OCI-LY1 (cell line): ENCODE data around the gene INAVA.

Experiments used
- H2AFZ ChIP-seq: fragments of 200-600 bp; sonication (generic), shearing (Covaris generic); 2 replicates; pipeline ENCODE4 v1.6.0; 2014; ENCODE audit warnings: antibody characterized with exemption, mild to moderate bottlenecking, low read length
- H3F3A ChIP-seq: fragments of 200-600 bp; sonication (generic), shearing (Covaris generic); 2 replicates; pipeline ENCODE4 v1.6.0; 2014; ENCODE audit warnings: mild to moderate bottlenecking, antibody characterized with exemption, low read length, moderate library complexity; ENCODE audit not compliant: insufficient read depth
- H3K27ac ChIP-seq: fragments of 200-600 bp; sonication (generic); 2 replicates; pipeline ENCODE4 v1.5.1; 2014; ENCODE audit warnings: low read length, mixed run types, mild to moderate bottlenecking, low read depth; ENCODE audit not compliant: poor library complexity, severe bottlenecking
- H3K27me3 ChIP-seq: fragments of 200-600 bp; sonication (generic); 2 replicates; pipeline ENCODE4 v1.6.0; 2014; ENCODE audit warnings: antibody characterized with exemption, mild to moderate bottlenecking, low read length, moderate library complexity; ENCODE audit not compliant: insufficient read depth
- H3K36me3 ChIP-seq: fragments of 200-600 bp; sonication (generic); 2 replicates; pipeline ENCODE4 v1.6.1; 2014; ENCODE audit warnings: mild to moderate bottlenecking, antibody characterized with exemption, low read length, moderate library complexity, mixed read lengths; ENCODE audit not compliant: insufficient read depth
- H3K4me1 ChIP-seq: fragments of 200-600 bp; sonication (generic); 2 replicates; pipeline ENCODE4 v1.5.1; 2014; ENCODE audit warnings: mild to moderate bottlenecking, low read length, moderate library complexity; ENCODE audit not compliant: insufficient read depth, severe bottlenecking
- H3K4me2 ChIP-seq: fragments of 200-600 bp; sonication (generic), shearing (Covaris generic); 2 replicates; pipeline ENCODE4 v1.6.1; 2014; ENCODE audit warnings: low read length
- H3K4me3 ChIP-seq: fragments of 200-600 bp; sonication (generic); 2 replicates; pipeline ENCODE4 v1.5.1; 2014; ENCODE audit warnings: low read length, low read depth, mild to moderate bottlenecking, mixed read lengths; ENCODE audit not compliant: poor library complexity, severe bottlenecking
- H3K79me2 ChIP-seq: fragments of 200-600 bp; shearing (Covaris generic); 2 replicates; pipeline ENCODE4 v1.6.1; 2016; ENCODE audit warnings: mixed run types, low read length, mixed read lengths; ENCODE audit not compliant: insufficient read depth
- H3K9ac ChIP-seq: fragments of 200-600 bp; sonication (generic), shearing (Covaris generic); 2 replicates; pipeline ENCODE4 v1.6.1; 2014; ENCODE audit warnings: mild to moderate bottlenecking, low read length, mixed read lengths
- H3K9me2 ChIP-seq: fragments of 200-600 bp; sonication (generic), shearing (Covaris generic); 2 replicates; pipeline ENCODE4 v1.6.1; 2014; ENCODE audit warnings: low read depth, mild to moderate bottlenecking, low read length, mixed read lengths
- H3K9me3 ChIP-seq: fragments of 200-600 bp; shearing (Covaris generic); 2 replicates; pipeline ENCODE4 v1.6.1; 2014; ENCODE audit warnings: low read length, mixed read lengths
- H4K20me1 ChIP-seq: fragments of 200-600 bp; sonication (generic), shearing (Covaris generic); 2 replicates; pipeline ENCODE4 v1.6.0; 2016; ENCODE audit warnings: mild to moderate bottlenecking, low read length; ENCODE audit not compliant: insufficient read depth
- EZH2 ChIP-seq: fragments of 200-600 bp; sonication (generic), shearing (Covaris generic); IDR thresholded peaks from 2 replicates; pipeline ENCODE4 v1.8.0; 2017; ENCODE audit warnings: borderline replicate concordance, mixed run types, mild to moderate bottlenecking, antibody characterized with exemption, low read length, moderate library complexity, mixed read lengths
- TF ChIP-seq, protein P1 (sequence below): fragments of 200-600 bp; sonication (generic), shearing (Covaris generic); IDR thresholded peaks from 2 replicates; pipeline ENCODE4 v1.5.1; 2017; ENCODE audit warnings: mild to moderate bottlenecking, antibody characterized with exemption, low read length, moderate library complexity, mixed read lengths

Gene INAVA

DNA sequence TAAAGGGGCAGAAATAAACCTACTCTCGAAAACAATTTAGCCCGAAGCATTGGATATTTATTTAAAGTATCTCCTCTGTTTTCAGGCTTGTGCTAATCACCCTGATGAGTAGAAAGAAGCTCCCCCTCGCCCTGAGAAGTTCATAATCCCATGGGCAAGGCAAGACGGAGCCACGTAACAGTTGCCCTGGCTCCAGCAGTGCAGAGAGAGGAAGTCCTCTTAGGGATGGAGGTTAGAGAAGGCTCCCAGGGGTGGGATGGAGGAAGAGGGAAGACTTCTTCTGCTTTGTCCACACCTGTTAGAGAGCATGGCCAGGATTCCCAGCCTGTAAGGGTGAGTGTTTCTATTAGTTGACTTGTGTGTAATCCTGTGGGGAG lies 25.3 kb upstream of the INAVA start:
- Histone ChIP-seq H3K79me2 (no peaks in the 10 kb centered on the region), H2AFZ (no peak overlapping the region), H3F3A (no peaks in the 10 kb centered on the region), H4K20me1 (no peaks in the 10 kb centered on the region), H3K27ac (no peak overlapping the region), H3K4me1 (no peaks in the 10 kb centered on the region), H3K9ac (no peak overlapping the region), H3K4me3 (no peak overlapping the region), H3K4me2 (no peak overlapping the region), H3K9me3 (no peaks in the 10 kb centered on the region), H3K27me3 (no peaks in the 10 kb centered on the region), H3K36me3 (no peaks in the 10 kb centered on the region), H3K9me2 (no peaks in the 10 kb centered on the region)
- no peak for TF ChIP-seq EZH2
- TF ChIP-seq, protein P1, sequence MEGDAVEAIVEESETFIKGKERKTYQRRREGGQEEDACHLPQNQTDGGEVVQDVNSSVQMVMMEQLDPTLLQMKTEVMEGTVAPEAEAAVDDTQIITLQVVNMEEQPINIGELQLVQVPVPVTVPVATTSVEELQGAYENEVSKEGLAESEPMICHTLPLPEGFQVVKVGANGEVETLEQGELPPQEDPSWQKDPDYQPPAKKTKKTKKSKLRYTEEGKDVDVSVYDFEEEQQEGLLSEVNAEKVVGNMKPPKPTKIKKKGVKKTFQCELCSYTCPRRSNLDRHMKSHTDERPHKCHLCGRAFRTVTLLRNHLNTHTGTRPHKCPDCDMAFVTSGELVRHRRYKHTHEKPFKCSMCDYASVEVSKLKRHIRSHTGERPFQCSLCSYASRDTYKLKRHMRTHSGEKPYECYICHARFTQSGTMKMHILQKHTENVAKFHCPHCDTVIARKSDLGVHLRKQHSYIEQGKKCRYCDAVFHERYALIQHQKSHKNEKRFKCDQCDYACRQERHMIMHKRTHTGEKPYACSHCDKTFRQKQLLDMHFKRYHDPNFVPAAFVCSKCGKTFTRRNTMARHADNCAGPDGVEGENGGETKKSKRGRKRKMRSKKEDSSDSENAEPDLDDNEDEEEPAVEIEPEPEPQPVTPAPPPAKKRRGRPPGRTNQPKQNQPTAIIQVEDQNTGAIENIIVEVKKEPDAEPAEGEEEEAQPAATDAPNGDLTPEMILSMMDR, result no peak

DNA sequence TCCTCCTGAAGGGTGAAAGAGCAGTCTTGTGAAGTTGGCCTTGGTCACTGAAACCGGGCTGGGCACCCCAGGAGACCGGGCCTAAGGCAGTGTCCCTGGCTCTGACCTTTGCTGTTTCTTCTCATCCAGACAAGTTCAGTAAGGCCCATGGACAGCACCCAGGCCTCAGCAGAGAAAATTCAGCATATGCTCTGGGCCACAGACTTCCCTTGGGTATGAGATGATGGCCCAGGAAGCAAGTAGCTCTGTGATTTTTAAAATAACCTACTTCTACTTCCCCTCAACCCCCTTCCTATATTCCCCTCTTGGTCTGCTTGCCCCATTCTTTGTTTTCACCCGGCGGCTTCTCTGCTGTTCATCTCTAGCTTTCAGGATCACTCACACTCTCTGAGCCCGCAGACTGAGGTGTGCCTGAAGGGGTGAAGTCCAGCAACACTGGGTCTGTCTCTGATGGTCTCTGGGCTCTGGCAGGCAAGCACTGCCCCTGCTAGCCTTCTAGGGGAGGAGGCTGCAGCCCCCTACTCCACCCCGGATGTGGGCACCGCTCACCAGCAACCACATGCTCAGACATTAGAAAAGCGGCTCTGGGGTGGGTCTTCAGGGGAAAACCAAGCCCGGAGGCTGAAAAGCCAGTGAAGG lies 24.8 kb upstream of the INAVA start:
- Histone ChIP-seq H3K9ac (no peak overlapping the region), H3K27ac (no peak overlapping the region), H4K20me1 (no peaks in the 10 kb centered on the region), H3K4me1 (no peaks in the 10 kb centered on the region), H2AFZ (no peak overlapping the region), H3K4me2 (no peak overlapping the region), H3K79me2 (no peaks in the 10 kb centered on the region), H3K9me2 (no peaks in the 10 kb centered on the region), H3K36me3 (no peaks in the 10 kb centered on the region), H3F3A (no peaks in the 10 kb centered on the region), H3K9me3 (no peaks in the 10 kb centered on the region), H3K4me3 (no peak overlapping the region), H3K27me3 (no peaks in the 10 kb centered on the region)
- no peak for TF ChIP-seq EZH2
- TF ChIP-seq, protein P1, result no peak

DNA sequence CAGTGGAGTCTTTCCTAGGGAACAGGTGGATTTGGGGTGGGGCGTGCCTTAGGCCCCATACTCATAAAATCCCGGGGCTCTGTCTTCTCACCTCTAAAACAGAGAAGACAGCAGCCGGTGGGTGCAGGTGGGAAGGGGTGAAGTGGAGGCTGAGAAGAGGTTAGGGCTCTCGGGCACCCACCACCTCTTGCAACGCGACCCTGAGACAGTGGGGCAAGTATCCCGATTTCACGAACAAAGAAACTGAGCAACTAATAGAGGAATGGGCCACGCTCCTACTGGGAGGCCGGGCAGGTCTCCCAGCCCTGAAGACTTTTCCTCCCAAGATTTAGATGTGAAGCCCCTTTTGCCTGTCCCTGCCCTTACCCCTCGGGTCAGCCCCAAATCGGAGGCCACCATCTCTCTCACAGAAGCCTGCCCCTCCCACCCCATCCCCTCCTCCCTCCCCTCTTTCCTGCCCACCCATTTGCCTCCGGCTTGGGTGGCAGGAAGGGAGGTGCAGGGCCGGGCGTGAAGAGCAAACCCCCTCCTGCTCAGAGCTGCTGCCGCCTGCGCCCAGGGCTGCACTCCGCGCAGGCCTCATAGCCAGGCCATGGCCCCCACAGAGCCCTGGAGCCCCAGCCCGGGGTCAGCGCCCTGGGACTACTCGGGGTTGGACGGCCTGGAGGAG lies 22.1 kb upstream of the INAVA start, which contains the start of gene GPR25:
GPR25 (plus strand) TSS at position 536 of the 670 bp plus-strand sequence; CDS start at position 593, 57 bp downstream.
- no peak within 1 kb of the TSS for H3K9ac ChIP-seq
- H3F3A ChIP-seq, result no peaks in the 10 kb centered on the region
- H3K36me3 ChIP-seq, result no peaks in the 10 kb centered on the region
- no peaks in the 10 kb centered on the region for H3K9me3 ChIP-seq
- no peaks in the 10 kb centered on the region for H3K4me1 ChIP-seq
- no peak within 1 kb of the TSS for H2AFZ ChIP-seq
- H4K20me1 ChIP-seq, result no peaks in the 10 kb centered on the region
- H3K27ac ChIP-seq, result no peak within 1 kb of the TSS
- H3K9me2 ChIP-seq, result no peaks in the 10 kb centered on the region
- H3K27me3 ChIP-seq, result no peaks in the 10 kb centered on the region
- H3K4me3 ChIP-seq, result no peak within 1 kb of the TSS
- no peak within 1 kb of the TSS for H3K4me2 ChIP-seq
- no peaks in the 10 kb centered on the region for H3K79me2 ChIP-seq
- TF ChIP-seq, protein P1, result no peak
- no peak for TF ChIP-seq EZH2
